ENCODE results near the gene KLHL34. TPM values are rescaled to one million over a fixed set of nuclear protein-coding genes. Genes with fewer than 3 reads are reported as not detected.
A peak's percentile ranks its signal among the peaks of the same experiment; 100 is the strongest.

Gene KLHL34
- polyA plus RNA-seq, 4 donors = 0.66 to 1.3 (median 0.91) TPM

GRCh38 chrX:21683941-21684340 lies 25.8 kb upstream of the KLHL34 start:
- Histone ChIP-seq H3K4me1 (ENCODE audit: control insufficient read depth in 3 of 3, insufficient read depth in 2 of 3, low read depth in 1 of 3, low read length in 2 of 3) (no peaks in the 10 kb centered on the region), H3K9me3 (ENCODE audit: control insufficient read depth in 2 of 2, insufficient read depth in 1 of 2, low read depth in 1 of 2, low read length in 1 of 2) (no peaks in the 10 kb centered on the region), H3K27ac (ENCODE audit: low read depth in 1 of 3, low read length in 2 of 3) (no peak overlapping the region), H3K4me3 (ENCODE audit: low read depth in 1 of 3, low read length in 3 of 3) (no peak overlapping the region), H3K27me3 (ENCODE audit: control insufficient read depth in 3 of 3, insufficient read depth in 3 of 3, low read length in 3 of 3) (no peaks in the 10 kb centered on the region), H3K36me3 (ENCODE audit: control insufficient read depth in 3 of 3, insufficient read depth in 2 of 3, low read depth in 1 of 3, low read length in 3 of 3) (no peaks in the 10 kb centered on the region)
- DNase-seq (no peak), FAIRE-seq (no peak)
- 59 to 72% (median 60%) methylated on average over 1 of the region's 1 CpG for WGBS, 3 donors

- Histone ChIP-seq H3K36me3 (ENCODE audit: control insufficient read depth in 3 of 3, insufficient read depth in 2 of 3, low read depth in 1 of 3, low read length in 3 of 3) (no peaks in the 10 kb centered on the region), H3K27ac (ENCODE audit: low read depth in 1 of 3, low read length in 2 of 3) (no peak overlapping the region), H3K4me3 (ENCODE audit: low read depth in 1 of 3, low read length in 3 of 3) (no peak overlapping the region), H3K27me3 (ENCODE audit: control insufficient read depth in 3 of 3, insufficient read depth in 3 of 3, low read length in 3 of 3) (no peaks in the 10 kb centered on the region), H3K9me3 (ENCODE audit: control insufficient read depth in 2 of 2, insufficient read depth in 1 of 2, low read depth in 1 of 2, low read length in 1 of 2) (no peaks in the 10 kb centered on the region), H3K4me1 (ENCODE audit: control insufficient read depth in 3 of 3, insufficient read depth in 2 of 3, low read depth in 1 of 3, low read length in 2 of 3) (no peaks in the 10 kb centered on the region)
- 41 to 69% (median 61%) methylated on average over 4 of the region's 4 CpGs for WGBS, 3 donors
- DNase-seq (no peak), FAIRE-seq (no peak)
Observed at GRCh38 chrX:21678048-21678612, 20.0 kb upstream of the KLHL34 start.

DNA sequence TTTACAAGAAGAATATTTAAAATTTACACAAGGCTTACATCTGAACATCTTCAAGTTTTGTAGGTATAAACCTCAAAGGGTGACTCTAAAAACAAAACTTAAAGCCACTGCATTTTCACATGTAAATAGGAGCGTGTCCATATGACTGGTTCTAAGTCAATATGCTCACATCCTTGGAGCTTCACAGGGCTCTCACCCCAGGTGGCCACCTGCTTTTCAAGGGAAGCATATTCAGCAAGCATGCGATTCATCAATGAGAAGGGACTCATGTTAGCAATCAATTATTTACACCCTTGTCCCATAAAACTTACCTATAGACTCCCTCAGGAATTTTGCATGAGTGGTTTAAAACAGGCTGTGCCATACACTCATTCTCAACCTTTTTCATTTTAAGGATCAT lies 17.8 kb upstream of the KLHL34 start:
- H3K4me1 ChIP-seq (ENCODE audit: control insufficient read depth in 3 of 3, insufficient read depth in 2 of 3, low read depth in 1 of 3, low read length in 2 of 3) = no peaks in the 10 kb centered on the region
- FAIRE-seq (no peak), DNase-seq (no peak)
- no peaks in the 10 kb centered on the region for H3K36me3 ChIP-seq (ENCODE audit: control insufficient read depth in 3 of 3, insufficient read depth in 2 of 3, low read depth in 1 of 3, low read length in 3 of 3)
- no peaks in the 10 kb centered on the region for H3K27me3 ChIP-seq (ENCODE audit: control insufficient read depth in 3 of 3, insufficient read depth in 3 of 3, low read length in 3 of 3)
- no peak overlapping the region for H3K4me3 ChIP-seq (ENCODE audit: low read depth in 1 of 3, low read length in 3 of 3)
- H3K9me3 ChIP-seq (ENCODE audit: control insufficient read depth in 2 of 2, insufficient read depth in 1 of 2, low read depth in 1 of 2, low read length in 1 of 2) = no peaks in the 10 kb centered on the region
- H3K27ac ChIP-seq (ENCODE audit: low read depth in 1 of 3, low read length in 2 of 3) = no peak overlapping the region
- 53 to 82% (median 54%) methylated on average over 2 of the region's 2 CpGs for WGBS, 3 donors

GRCh38 chrX:21674430-21675186 lies 16.5 kb upstream of the KLHL34 start:
- Histone ChIP-seq H3K4me3 (ENCODE audit: low read depth in 1 of 3, low read length in 3 of 3) (no peak overlapping the region), H3K4me1 (ENCODE audit: control insufficient read depth in 3 of 3, insufficient read depth in 2 of 3, low read depth in 1 of 3, low read length in 2 of 3) (no peaks in the 10 kb centered on the region), H3K27ac (ENCODE audit: low read depth in 1 of 3, low read length in 2 of 3) (no peak overlapping the region), H3K9me3 (ENCODE audit: control insufficient read depth in 2 of 2, insufficient read depth in 1 of 2, low read depth in 1 of 2, low read length in 1 of 2) (no peaks in the 10 kb centered on the region), H3K36me3 (ENCODE audit: control insufficient read depth in 3 of 3, insufficient read depth in 2 of 3, low read depth in 1 of 3, low read length in 3 of 3) (no peaks in the 10 kb centered on the region), H3K27me3 (ENCODE audit: control insufficient read depth in 3 of 3, insufficient read depth in 3 of 3, low read length in 3 of 3) (no peaks in the 10 kb centered on the region)
- DNase-seq = peak; percentile 36 to 64
- 41 to 69% (median 41%) methylated on average over 4 of the region's 4 CpGs for WGBS, 3 donors
- no peak for FAIRE-seq

DNA sequence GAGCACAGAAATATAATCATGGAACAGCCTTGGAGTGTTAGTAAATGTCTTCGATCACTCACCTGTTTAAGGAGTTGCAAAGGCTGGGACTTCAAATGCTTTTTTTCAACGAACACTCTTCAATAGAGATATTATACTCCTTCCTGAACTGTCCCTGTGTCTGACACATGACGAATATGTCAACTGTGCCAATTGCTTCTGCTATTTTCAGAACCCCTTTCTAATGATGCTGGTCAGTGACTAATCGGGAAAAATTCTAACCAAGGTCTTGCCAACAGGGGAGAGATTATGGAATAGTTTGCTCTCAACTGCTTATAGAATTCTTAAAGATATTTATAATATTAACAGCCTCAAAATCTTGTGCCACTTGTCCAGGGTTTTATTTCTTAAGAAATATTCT lies 8.5 kb upstream of the KLHL34 start:
- no peak for FAIRE-seq
- no peaks in the 10 kb centered on the region for H3K9me3 ChIP-seq (ENCODE audit: control insufficient read depth in 2 of 2, insufficient read depth in 1 of 2, low read depth in 1 of 2, low read length in 1 of 2)
- H3K36me3 ChIP-seq (ENCODE audit: control insufficient read depth in 3 of 3, insufficient read depth in 2 of 3, low read depth in 1 of 3, low read length in 3 of 3) = no peaks in the 10 kb centered on the region
- no peak overlapping the region for H3K4me3 ChIP-seq (ENCODE audit: low read depth in 1 of 3, low read length in 3 of 3)
- no peaks in the 10 kb centered on the region for H3K4me1 ChIP-seq (ENCODE audit: control insufficient read depth in 3 of 3, insufficient read depth in 2 of 3, low read depth in 1 of 3, low read length in 2 of 3)
- DNase-seq = no peak
- no peaks in the 10 kb centered on the region for H3K27me3 ChIP-seq (ENCODE audit: control insufficient read depth in 3 of 3, insufficient read depth in 3 of 3, low read length in 3 of 3)
- H3K27ac ChIP-seq (ENCODE audit: low read depth in 1 of 3, low read length in 2 of 3) = no peak overlapping the region
- 77 to 89% (median 85%) methylated on average over 4 of the region's 4 CpGs for WGBS, 3 donors

DNA sequence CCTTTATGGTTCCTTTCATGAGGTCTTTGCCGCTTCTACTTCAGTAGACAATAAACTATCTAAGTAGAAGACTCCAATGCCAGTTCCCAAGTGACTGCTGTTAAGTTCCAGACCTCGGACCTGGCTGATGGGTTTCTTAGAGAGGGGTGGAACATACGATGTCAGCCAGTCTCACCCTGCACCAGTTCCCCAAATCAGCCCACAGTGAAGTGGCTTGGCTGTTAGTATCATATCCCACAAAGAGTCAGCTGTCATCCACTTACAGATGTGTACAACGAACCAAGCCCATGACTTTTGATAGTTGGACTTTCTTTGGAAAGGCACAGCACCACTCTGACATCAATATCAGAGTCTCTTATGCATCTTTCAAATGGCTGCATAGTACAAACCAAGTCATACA lies 8.1 kb upstream of the KLHL34 start:
- WGBS, 3 donors = 57 to 89% (median 82%) methylated on average over 4 of the region's 4 CpGs
- H3K9me3 ChIP-seq (ENCODE audit: control insufficient read depth in 2 of 2, insufficient read depth in 1 of 2, low read depth in 1 of 2, low read length in 1 of 2) = no peaks in the 10 kb centered on the region
- DNase-seq = no peak
- no peak overlapping the region for H3K4me3 ChIP-seq (ENCODE audit: low read depth in 1 of 3, low read length in 3 of 3)
- no peaks in the 10 kb centered on the region for H3K4me1 ChIP-seq (ENCODE audit: control insufficient read depth in 3 of 3, insufficient read depth in 2 of 3, low read depth in 1 of 3, low read length in 2 of 3)
- no peaks in the 10 kb centered on the region for H3K27me3 ChIP-seq (ENCODE audit: control insufficient read depth in 3 of 3, insufficient read depth in 3 of 3, low read length in 3 of 3)
- no peaks in the 10 kb centered on the region for H3K36me3 ChIP-seq (ENCODE audit: control insufficient read depth in 3 of 3, insufficient read depth in 2 of 3, low read depth in 1 of 3, low read length in 3 of 3)
- no peak for FAIRE-seq
- no peak overlapping the region for H3K27ac ChIP-seq (ENCODE audit: low read depth in 1 of 3, low read length in 2 of 3)

DNA sequence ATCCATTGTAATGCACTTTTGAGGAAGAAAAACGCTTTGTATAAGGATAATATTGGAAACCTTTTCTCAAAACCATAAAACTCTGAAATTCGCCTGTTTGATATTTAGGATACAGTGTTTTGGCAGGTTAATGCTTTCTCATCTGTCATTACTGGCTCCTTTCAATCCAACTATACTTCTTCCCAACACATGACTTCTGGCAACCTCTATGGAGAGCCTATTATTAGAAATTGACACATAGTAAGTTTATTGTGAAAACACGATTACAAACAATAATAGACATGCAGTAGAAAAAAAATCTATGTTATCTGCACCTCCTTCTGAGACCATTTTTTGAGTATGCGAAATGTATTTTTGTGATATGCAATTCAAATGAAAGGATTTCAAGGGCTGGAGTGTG lies 4.6 kb upstream of the KLHL34 start:
- H3K9me3 ChIP-seq (ENCODE audit: control insufficient read depth in 2 of 2, insufficient read depth in 1 of 2, low read depth in 1 of 2, low read length in 1 of 2) = no peaks in the 10 kb centered on the region
- no peaks in the 10 kb centered on the region for H3K4me1 ChIP-seq (ENCODE audit: control insufficient read depth in 3 of 3, insufficient read depth in 2 of 3, low read depth in 1 of 3, low read length in 2 of 3)
- peaks cover 0 to 6% (median 0%) of the 10 kb centered on the region in 3 donors for H3K27me3 ChIP-seq (ENCODE audit: control insufficient read depth in 3 of 3, insufficient read depth in 3 of 3, low read length in 3 of 3)
- no peak for FAIRE-seq
- no peak overlapping the region for H3K27ac ChIP-seq (ENCODE audit: low read depth in 1 of 3, low read length in 2 of 3)
- 68 to 79% (median 77%) methylated on average over 4 of the region's 4 CpGs for WGBS, 3 donors
- no peak for DNase-seq
- no peaks in the 10 kb centered on the region for H3K36me3 ChIP-seq (ENCODE audit: control insufficient read depth in 3 of 3, insufficient read depth in 2 of 3, low read depth in 1 of 3, low read length in 3 of 3)
- H3K4me3 ChIP-seq (ENCODE audit: low read depth in 1 of 3, low read length in 3 of 3) = no peak overlapping the region

GRCh38 chrX:21661316-21661715 lies 3.2 kb upstream of the KLHL34 start:
- peaks cover 0 to 19% (median 0%) of the 10 kb centered on the region in 3 donors for H3K27me3 ChIP-seq (ENCODE audit: control insufficient read depth in 3 of 3, insufficient read depth in 3 of 3, low read length in 3 of 3)
- DNase-seq (no peak), FAIRE-seq (no peak)
- H3K9me3 ChIP-seq (ENCODE audit: control insufficient read depth in 2 of 2, insufficient read depth in 1 of 2, low read depth in 1 of 2, low read length in 1 of 2) = peaks cover 0 to 3% of the 10 kb centered on the region in 2 donors
- no peaks in the 10 kb centered on the region for H3K4me1 ChIP-seq (ENCODE audit: control insufficient read depth in 3 of 3, insufficient read depth in 2 of 3, low read depth in 1 of 3, low read length in 2 of 3)
- H3K36me3 ChIP-seq (ENCODE audit: control insufficient read depth in 3 of 3, insufficient read depth in 2 of 3, low read depth in 1 of 3, low read length in 3 of 3) = no peaks in the 10 kb centered on the region
- no peak overlapping the region for H3K27ac ChIP-seq (ENCODE audit: low read depth in 1 of 3, low read length in 2 of 3)
- H3K4me3 ChIP-seq (ENCODE audit: low read depth in 1 of 3, low read length in 3 of 3) = no peak overlapping the region
- 61 to 78% (median 61%) methylated on average over 6 of the region's 6 CpGs for WGBS, 3 donors

Data from small intestine (tissue), 7 donors.